ENCODE data around the gene MRPL43.
A peak's percentile ranks its signal among the peaks of the same experiment; 100 is the strongest.

The MRPL43 gene

DNA sequence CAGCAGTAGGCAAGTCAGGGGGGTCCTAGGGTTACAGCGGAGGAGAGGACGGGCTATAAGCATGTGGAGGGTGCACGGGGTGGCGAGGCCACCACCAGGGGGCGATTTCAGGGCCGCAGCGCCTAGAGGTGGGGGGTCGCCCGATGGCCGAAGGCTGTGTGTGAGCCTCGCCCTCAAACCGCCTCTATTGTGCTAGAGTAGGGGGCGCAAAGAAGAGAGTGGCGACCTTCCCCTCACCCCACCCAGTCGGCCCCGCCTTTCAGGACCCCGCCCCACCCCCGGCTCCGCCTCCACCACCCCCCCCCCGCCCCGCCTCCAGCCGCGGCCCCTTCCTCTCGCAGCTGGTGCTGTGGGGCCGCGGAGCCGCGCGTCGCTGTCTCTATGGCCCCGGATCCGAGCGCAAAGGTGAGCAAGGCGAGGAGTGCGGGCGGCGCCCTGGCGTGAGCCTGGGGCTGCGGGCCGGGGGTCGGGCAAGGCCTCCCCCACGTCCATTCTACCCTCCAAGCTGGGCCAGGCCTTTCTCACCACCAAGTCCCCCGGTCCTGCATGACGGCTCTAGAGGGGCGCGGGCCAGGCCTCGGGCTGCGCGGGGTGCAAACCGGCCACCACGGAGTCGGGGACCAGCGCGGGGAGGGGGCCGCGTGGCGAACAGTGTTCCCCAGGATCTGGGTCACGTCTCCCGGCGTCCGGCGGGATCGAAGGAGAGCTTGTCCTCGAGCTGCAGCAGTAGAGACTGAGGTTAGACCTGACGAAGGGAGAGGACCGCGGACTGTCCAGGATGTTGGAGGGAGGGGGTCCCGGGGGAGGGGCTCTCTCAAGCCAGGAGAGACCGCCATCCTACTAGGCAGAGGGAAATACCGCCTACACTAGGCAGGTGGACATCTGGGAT lies 17.9 kb downstream of the MRPL43 start, which contains the start of gene SEMA4G:
TSS of gene SEMA4G (plus strand) at position 318 of the 889 bp plus-strand sequence. CDS start 3,409 bp downstream, outside the sequence.
- Histone ChIP-seq H3K9me3 (ENCODE audit: severe bottlenecking) (no peaks in the 10 kb centered on the region), H3K4me3 (ENCODE audit: low read depth, low read length) (peak within 1 kb of the TSS; percentile 81), H3K36me3 (peaks cover 9% of the 10 kb centered on the region), H3K27me3 (ENCODE audit: insufficient read depth, low read depth, severe bottlenecking) (no peaks in the 10 kb centered on the region), H3K27ac (peak within 1 kb of the TSS; percentile 50)
- DNase-seq = peak; percentile 75
- TF ChIP-seq, protein P1, sequence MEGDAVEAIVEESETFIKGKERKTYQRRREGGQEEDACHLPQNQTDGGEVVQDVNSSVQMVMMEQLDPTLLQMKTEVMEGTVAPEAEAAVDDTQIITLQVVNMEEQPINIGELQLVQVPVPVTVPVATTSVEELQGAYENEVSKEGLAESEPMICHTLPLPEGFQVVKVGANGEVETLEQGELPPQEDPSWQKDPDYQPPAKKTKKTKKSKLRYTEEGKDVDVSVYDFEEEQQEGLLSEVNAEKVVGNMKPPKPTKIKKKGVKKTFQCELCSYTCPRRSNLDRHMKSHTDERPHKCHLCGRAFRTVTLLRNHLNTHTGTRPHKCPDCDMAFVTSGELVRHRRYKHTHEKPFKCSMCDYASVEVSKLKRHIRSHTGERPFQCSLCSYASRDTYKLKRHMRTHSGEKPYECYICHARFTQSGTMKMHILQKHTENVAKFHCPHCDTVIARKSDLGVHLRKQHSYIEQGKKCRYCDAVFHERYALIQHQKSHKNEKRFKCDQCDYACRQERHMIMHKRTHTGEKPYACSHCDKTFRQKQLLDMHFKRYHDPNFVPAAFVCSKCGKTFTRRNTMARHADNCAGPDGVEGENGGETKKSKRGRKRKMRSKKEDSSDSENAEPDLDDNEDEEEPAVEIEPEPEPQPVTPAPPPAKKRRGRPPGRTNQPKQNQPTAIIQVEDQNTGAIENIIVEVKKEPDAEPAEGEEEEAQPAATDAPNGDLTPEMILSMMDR (IDR thresholded peaks at IDR 0.05; ENCODE audit: low read depth, low read length) = peak; percentile 88

DNA sequence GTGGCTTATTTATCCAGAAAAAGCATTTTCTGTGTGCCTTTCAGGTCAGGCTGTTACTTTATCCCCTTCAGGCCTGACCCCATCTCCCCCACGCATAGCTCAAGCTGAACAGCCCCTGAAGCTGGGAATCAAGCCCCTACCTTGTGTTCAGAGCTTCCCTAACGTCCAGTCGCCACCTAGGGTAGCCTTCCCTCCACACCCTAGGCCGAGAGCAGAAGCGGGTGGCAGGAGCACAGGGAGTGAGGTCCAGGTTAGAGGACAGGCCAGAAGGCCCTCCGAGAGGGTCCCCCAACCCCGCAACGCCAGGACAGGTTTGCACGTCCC lies 18.5 kb downstream of the MRPL43 start:
- H3K36me3 ChIP-seq = peaks cover 9% of the 10 kb centered on the region
- H3K27me3 ChIP-seq (ENCODE audit: insufficient read depth, low read depth, severe bottlenecking) = no peaks in the 10 kb centered on the region
- H3K4me3 ChIP-seq (ENCODE audit: low read depth, low read length) = peak overlapping the region; percentile 81
- no peaks in the 10 kb centered on the region for H3K9me3 ChIP-seq (ENCODE audit: severe bottlenecking)
- peak overlapping the region; percentile 30 for H3K27ac ChIP-seq
- TF ChIP-seq, protein P1 (IDR thresholded peaks at IDR 0.05; ENCODE audit: low read depth, low read length) = no peak
- DNase-seq = no peak

DNA sequence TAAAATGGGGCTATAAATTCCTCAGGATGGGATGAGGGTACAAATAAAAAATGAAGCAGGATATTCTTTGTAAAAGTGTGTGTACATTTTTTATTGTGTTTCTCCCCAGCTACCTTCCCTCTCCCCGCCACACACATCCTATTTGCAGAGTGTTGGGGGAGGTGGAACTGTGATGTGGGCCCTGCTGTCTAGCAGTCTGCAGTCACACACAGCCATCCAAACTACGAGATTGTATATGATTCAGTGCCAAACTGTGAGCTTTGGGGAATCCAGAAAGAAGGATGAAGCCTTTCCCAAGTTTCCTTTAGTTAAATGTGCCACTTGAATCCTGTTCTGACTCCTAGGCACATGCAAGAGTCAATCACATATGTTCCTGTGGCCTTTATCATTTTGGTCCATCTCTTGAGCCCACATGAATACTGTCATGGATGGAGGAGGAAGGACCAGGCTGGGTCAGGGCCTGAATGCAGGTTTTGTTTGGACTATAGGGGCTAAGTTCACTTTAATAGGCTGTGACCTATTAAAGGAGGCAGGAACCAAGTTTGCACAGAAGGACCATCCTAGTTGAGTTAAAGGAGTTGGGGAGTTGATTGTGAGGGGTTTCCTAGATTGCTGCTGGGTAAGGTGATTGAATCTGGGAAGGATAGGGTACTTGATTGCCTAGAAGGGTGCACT lies 19.1 kb downstream of the MRPL43 start:
- H3K36me3 ChIP-seq = peaks cover 12% of the 10 kb centered on the region
- TF ChIP-seq, protein P1 (IDR thresholded peaks at IDR 0.05; ENCODE audit: low read depth, low read length) = no peak
- H3K4me3 ChIP-seq (ENCODE audit: low read depth, low read length) = no peak overlapping the region
- H3K27me3 ChIP-seq (ENCODE audit: insufficient read depth, low read depth, severe bottlenecking) = no peaks in the 10 kb centered on the region
- DNase-seq = no peak
- no peaks in the 10 kb centered on the region for H3K9me3 ChIP-seq (ENCODE audit: severe bottlenecking)
- H3K27ac ChIP-seq = no peak overlapping the region

DNA sequence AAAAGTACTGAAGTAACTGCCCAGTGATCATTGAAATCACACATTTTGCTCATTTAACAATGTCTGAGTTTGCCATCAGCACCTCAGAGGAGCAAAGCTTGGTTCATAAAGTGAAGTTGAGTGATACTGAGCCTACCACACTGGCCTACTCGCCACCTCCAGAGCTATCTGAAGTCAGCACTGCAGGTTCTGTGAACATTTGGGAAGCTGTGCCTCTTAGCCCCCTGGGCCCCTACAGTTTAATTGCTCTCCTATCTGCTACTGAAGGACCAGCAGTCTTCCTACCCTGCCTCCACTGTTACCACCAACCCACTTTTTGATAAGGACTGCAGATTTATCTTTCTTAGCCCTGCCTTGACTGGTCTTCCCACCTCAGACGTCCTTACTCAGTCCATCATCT lies 20.0 kb downstream of the MRPL43 start:
- no peak for DNase-seq
- Histone ChIP-seq H3K27ac (no peak overlapping the region), H3K27me3 (ENCODE audit: insufficient read depth, low read depth, severe bottlenecking) (no peaks in the 10 kb centered on the region), H3K36me3 (peaks cover 21% of the 10 kb centered on the region), H3K4me3 (ENCODE audit: low read depth, low read length) (no peak overlapping the region), H3K9me3 (ENCODE audit: severe bottlenecking) (no peaks in the 10 kb centered on the region)
- TF ChIP-seq, protein P1 (IDR thresholded peaks at IDR 0.05; ENCODE audit: low read depth, low read length) = no peak

DNA sequence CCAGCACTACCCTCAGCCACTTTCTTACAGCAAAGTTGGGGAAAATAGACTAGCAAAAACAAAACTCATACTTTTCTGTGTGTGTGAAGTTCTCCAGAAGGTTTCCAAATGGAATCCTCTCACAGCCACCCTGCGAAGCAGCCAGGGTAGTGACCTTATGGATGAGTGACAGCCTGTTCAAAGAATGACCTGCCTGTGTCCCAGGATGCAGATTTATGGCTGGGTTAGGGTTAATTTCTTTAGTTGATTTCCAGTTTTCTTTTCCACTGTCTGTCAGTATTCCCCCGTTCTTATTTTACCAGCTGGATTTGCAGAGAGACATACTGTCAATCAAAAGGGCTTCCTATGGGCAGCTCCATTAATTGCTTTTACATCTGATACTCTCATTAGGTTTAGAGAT lies 20.4 kb downstream of the MRPL43 start:
- TF ChIP-seq, protein P1 (IDR thresholded peaks at IDR 0.05; ENCODE audit: low read depth, low read length) = no peak
- no peak overlapping the region for H3K27ac ChIP-seq

More for the DNA sequence above, 20.4 kb downstream of the MRPL43 start:
- Histone ChIP-seq H3K4me3 (ENCODE audit: low read depth, low read length) (no peak overlapping the region), H3K9me3 (ENCODE audit: severe bottlenecking) (no peaks in the 10 kb centered on the region), H3K36me3 (peaks cover 25% of the 10 kb centered on the region), H3K27me3 (ENCODE audit: insufficient read depth, low read depth, severe bottlenecking) (no peaks in the 10 kb centered on the region)
- no peak for DNase-seq
